Muscle of back (tissue), 11 donors: ENCODE results near the gene LOXHD1. TPM values are rescaled to one million over a fixed set of nuclear protein-coding genes. Genes with fewer than 3 reads are reported as not detected.

Source experiments
- DNase-seq, 3 donors: peaks; one replicate each; pipeline versions ENCODE4 v3.0.0 to v3.0.0-alpha.2; 2013
- polyA plus RNA-seq, 10 donors: library from polyadenylated mRNA; unstranded; fragments of 120-200 nt; gene quantifications; one replicate each; pipeline ENCODE4 v1.2.1, GENCODE V29; 2013; ENCODE audit not compliant: insufficient read length in 10 of 10

The LOXHD1 gene
- polyA plus RNA-seq, 10 donors: 1.1 to 3.6 (median 2.3) TPM

- no peak for DNase-seq
Observed at GRCh38 chr18:46452820-46453219, 204.2 kb downstream of the LOXHD1 start.

GRCh38 chr18:46449499-46449898, 207.5 kb downstream of the LOXHD1 start:
- no peak for DNase-seq

- DNase-seq: no peak
Observed at GRCh38 chr18:46449033-46449432, 208.0 kb downstream of the LOXHD1 start.

DNA sequence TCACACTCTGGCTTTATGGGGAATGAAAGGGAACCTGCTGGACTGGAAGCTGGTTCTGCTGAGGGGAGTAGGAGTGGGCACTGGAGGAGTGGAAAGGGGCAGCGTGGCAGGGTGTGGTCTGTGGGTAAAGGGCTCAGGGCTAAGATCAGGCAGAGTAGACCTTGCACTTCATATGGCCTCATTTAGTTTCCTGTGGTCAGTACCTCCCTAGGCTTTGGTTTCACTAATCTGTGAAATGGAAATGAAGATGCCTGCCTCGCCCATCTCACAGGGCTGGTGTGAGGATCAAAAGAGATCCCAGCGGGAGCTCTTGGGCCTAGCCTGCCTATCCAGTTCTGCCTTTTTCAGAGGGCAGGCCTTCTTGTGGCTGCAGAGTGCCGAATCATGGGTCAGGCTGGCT, 208.7 kb downstream of the LOXHD1 start:
- DNase-seq: no peak

GRCh38 chr18:46447792-46448191, 209.2 kb downstream of the LOXHD1 start:
- DNase-seq: no peak

DNA sequence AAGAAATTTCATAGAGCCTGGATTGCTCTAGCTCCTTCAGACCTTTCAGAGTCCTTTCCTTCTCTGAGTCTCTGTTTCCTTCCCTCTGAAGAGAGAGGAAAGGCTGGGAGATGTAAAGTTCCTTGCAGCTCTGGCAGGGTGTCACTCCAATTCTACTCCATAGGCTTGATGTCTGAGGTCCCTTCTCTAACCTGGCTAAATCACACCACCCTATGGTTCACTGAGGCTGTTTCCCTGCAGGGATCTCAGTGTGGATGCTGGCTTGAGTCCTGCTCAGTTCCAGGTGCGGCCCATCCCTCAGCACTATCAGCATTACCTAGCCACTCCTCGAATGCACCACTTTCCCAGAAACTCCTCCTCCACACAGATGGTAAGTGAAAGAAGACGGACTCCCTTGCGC, 209.7 kb downstream of the LOXHD1 start:
- no peak for DNase-seq

- DNase-seq: no peak
Observed at GRCh38 chr18:46445522-46446313, 211.3 kb downstream of the LOXHD1 start.

DNA sequence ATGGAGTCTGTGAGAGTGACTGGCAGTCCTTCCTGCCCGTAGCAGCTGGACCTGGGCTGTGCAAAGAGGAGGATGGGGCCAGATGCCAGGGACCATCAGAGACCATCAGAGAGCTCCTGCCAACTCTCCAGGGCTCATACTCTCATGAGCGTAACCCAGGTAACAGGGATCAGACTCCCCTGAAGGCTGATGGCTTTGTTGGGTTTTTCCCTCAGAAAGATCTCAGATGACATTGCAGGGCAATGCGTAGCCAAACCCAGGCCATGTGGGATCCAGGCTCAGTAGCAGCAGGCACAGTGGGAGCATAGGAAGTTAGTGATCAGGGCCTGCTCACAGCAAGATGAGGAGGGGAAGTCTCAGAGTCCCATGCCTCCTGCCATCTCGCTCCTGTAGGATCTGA, 218.0 kb downstream of the LOXHD1 start:
- DNase-seq: no peak

- DNase-seq: no peak
Observed at GRCh38 chr18:46437061-46437460, 220.0 kb downstream of the LOXHD1 start.

DNA sequence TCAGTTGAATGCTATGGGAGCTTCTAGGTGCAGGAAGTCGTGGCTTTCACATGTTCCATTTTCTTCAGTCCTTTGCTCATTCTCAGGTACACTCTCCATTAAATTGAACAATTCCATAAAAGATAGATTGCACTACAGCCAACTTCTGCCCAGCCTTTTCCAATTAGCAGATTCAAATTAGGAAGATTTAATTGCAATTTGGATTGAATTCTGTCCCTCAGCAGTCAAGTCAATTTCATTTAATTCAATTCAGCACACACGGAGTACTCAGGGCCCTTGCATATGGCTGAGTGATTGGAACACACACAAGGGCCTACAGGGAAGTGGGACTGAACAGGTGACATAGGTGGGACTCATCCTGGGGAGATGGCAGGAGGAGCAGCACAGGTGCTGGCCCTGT, 220.4 kb downstream of the LOXHD1 start:
- no peak for DNase-seq

GRCh38 chr18:46435031-46435430, 222.0 kb downstream of the LOXHD1 start:
- no peak for DNase-seq

DNA sequence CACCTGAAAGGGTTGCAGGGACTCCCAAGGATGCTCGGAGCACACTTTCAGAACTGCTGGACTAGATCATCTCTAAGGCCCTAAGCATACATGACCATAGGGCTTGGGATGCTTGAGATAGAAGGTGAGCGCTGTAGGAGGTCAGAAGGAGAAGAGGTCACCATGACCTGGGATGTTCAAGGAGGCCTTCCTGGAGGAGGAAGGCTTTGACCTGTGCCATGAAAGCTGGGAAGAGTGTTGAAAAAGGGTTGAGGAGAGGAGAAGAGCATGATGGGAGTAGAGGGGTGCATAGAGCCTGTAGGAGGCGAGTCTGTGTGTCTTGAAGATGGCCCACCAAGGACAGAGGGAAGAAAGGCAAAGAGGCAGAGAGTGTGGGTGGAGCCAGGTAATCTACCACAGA, 222.4 kb downstream of the LOXHD1 start:
- DNase-seq: no peak

DNA sequence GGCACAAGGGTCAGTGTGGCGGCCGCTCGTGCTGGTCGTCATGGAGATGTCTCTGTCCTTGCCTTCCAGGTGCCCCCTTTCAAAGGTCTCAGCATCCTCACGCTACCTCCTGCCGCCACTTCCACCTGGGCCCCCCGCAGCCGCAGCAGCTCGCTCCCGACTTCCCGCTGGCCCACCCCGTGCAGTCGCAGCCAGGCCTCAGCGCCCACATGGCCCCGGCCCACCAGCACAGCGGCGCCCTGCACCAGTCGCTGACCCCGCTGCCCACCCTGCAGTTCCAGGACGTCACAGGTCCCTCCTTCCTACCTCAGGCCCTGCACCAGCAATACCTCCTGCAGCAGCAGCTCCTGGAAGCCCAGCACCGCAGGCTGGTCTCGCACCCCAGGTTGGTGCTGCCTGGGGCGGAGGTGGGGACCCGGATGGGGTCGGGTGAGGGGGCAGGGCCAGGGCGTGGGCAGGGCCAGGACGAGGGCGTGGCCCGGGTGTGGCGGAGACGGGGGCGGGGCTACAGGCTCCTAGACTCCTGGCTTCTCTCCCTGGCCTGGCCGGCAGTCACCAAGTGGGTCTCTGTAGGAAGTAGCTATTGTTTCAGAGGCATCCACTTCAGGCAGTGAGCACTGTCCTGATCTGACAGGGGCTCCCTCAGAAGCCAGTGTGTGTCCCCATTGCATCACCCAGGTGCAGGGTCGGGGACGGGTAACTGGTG, 223.7 kb downstream of the LOXHD1 start:
- DNase-seq: no peak

GRCh38 chr18:46431522-46432171, 225.4 kb downstream of the LOXHD1 start:
- DNase-seq: no peak

- no peak for DNase-seq
Observed at GRCh38 chr18:46429649-46430224, 227.3 kb downstream of the LOXHD1 start.

- DNase-seq: no peak
Observed at GRCh38 chr18:46429130-46429529, 227.9 kb downstream of the LOXHD1 start.

GRCh38 chr18:46428368-46428767, 228.7 kb downstream of the LOXHD1 start:
- no peak for DNase-seq

DNA sequence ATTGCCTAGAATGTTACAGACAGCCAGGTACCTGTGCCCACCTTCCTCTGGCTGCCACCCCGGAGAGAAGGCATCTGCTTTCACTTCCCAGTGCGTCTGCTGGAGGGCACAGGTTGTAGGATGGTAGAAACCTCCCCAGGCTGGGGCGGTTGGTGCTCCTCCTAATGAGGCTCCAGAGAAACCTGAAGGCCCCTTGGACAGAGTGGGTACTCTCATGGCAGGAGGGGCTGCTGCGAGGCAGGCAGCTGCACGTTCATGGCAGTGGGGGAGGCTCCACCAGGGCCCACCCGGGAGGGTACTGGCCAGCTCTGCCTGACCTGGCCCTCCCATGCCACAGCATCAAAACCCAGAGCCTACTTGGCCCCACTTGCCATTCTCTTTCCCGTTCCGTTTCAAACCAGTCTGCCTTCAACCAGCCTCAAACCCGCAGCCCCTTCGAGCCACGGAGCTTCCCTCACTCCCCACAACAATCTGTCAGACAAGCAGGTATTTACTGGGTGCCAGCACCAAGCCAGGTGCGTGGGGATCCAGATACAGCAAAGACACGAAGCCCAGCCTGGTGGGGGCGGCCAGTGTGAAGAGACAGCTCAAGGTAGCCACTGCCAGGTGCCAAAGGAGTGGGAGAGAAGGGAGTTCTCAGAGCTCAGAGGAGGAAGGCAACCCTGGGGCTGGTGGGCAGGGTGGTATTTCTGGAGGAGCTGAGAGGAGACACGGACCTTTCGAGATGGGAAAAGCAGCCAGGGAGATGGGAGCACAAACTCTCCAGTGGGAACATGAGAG, 229.6 kb downstream of the LOXHD1 start:
- DNase-seq: no peak
